NCI-H510A (cell line): Measurements from ENCODE around the gene FBXO42.
A peak's percentile ranks its signal among the peaks of the same experiment; 100 is the strongest.
"Not testable (repeated sequence)": the region's sequence is repeated elsewhere in the genome, so short reads cannot be mapped to it uniquely, and the experiment has no call there.

Source experiments
- DNase-seq: peaks from one replicate; lab custom pipeline; 2025; lab: John Stamatoyannopoulos, UW

Gene FBXO42

DNA sequence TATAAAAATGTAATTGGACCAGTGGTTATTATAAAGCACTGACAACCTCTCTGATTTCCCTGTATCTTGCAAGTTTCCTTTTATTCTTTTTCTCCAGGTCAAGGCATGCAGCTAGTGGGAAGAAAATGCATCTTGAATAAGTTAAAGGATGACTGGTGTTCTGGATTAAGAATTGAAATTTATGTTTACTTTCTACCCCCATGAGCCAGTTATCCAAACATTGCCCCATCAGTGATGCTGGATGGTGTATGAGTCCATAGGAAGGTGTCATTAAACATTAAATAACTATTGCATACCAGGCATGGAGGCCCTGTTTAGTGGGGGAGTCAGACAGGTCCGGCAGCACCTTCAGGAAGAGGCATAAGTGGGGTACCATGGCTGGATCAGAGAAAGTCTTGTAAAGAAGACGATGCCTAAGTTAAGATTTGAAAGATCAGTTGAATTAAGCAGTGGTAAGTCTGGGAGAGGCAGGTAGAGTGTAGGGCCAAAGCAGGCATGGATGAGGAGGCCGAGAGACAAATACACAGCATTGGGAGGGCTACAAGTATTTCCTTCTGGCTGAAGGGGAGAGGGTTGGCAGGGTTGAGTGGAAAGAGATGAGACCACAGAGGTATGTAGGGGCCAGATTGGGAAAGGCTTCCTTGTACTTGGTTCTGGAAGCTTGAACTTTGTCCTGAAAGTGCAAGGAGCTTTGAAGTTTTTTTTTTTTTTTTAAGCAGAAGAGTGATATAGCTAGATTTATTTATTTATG is 20.4 kb upstream of the FBXO42 start:
- DNase-seq, result no peak

DNA sequence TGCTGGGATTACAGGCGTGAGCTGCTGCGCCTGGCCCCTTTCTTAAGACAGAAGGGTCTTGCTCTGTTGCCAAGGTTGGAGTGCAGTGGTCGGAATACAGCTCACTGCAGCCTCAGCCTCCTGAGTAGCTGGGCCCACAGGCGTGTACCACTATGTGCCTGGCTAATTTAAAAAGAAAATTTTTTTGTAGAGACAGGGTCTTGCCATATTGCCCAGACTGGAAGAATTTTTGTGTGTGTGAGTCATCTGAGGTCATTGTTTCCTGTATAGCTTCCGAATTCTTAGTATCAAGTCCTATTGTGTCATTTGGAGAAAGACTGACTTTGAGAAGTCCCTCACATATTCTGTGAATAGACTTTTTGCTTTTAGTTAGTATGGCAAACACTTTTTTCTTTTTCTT is 19.4 kb upstream of the FBXO42 start:
- no peak for DNase-seq

DNA sequence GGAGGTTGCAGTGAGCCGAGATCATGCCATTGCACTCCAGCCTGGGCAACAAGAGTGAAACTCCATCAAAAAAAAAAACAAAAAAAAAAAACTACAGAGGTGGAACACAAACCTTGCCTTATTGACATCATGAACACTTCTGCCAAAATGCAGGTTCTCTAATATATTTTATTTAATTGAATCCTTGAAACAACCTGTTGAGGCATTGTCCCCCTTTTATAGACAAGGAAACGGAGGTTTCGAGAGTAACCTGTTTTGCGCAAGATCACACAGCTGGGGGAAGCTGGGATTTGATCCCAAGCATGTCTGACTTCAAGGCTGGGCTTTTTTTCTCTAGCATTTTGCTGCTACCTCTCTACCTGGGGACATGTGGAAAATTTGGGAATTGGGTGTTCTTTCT is 17.5 kb upstream of the FBXO42 start:
- DNase-seq, result no peak

DNA sequence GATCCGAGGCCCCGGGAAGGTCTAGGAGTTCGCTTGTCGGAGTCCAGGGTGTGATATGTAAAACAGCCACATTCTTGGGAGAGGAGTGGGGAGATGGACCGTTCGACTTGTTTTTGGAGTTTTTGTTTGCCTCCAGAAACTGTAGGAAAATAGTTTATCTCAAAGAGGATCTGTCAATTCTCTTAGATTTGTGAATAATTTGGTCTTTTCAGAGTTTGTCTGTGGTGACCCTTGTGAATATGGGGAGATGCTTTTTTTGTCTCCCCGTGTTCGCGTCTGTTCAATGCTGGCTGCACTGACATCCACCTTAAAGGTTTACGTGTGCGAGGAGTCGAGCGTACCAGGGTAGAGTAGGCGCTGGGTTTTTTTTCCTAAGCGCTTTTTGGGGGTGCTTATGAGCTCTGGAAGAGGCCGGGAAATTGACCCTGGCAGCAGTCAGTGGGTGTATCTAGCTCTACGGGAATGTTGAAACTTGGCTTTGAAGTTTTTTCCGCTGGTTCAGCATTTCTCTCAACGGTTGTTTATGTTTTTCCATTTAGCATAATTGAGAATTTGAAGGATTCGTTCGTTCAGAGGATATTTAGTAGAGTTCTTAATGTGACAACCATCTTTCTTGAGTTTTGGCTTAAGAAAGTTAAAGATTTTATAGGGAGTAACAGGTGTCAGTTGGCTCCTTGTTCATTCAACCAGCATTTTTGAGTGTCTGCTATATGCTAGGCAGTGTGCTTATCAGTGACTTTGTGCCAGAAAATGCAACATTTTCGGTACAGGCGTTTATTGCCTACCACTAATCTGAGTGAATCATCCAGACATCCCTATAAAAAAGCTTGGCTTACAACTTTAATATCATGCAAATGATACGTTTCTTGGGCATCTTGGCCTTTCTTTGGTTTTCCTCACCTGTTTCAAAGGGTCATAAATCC is 15.9 kb upstream of the FBXO42 start:
- DNase-seq, result no peak

DNA sequence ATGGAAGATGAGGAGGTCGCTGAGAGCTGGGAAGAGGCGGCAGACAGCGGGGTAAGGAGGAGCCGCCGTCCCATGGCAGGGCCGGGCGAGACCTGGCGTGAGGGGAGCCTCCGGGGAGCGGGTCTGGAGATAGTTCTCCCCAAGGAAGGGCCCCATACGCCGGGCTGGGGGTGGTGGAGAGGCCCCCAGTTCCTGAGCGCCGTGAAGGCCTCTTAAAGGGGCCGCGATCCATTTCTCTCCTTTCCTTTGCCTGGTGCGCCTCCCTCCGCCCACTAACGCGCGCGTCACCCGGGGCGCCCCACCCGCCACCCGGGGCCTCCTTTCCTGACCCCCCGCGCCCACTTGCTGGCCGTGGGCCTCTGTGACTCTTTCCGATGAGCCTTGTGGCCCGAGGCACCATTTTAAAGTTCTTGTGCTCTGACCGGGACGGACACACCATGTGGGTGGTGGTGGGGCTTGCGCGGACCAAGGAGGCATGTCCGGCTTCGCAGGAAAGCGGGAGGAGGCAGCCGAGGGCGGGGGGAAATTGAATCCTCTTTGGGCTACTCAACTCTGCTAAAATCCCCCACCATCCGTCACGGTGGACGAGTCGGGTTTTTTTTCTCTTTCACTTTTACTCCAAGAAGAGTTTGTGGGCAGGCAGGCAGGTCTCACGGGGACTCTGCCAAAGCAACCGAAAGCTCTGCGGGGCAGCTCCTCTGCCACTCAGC is 15.1 kb upstream of the FBXO42 start:
- peak; percentile 88 for DNase-seq

DNA sequence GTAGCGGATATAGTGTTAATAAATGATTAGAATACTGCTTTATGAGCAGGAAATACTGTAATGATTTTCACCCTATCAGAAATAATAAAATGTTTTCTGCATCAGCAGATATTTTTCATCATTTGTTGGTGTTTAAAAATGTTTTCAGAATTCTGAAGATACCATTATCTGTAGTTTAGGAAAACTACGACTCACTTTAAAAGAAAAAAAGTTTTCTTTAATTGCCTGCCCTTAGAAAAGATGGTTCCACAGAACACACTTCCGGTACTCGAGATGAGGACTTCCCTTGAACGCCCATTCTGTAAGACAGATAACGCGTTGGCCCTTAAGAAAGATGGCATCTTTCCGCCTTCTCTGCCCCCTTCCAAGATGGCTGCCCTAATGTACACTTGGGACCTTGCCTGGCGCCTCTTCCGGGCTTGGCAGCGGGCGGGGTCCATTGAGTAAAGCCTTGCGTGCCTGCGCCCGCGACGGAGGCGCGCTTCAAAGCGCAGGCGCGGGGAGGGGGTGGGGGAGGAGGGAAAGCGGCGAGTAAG is 14.5 kb upstream of the FBXO42 start, which contains the start of gene SZRD1:
SZRD1 (plus strand) TSS at position 521 of the 536 bp plus-strand sequence. CDS start 16 bp downstream, outside the sequence.
- DNase-seq, result peak; percentile 100

DNA sequence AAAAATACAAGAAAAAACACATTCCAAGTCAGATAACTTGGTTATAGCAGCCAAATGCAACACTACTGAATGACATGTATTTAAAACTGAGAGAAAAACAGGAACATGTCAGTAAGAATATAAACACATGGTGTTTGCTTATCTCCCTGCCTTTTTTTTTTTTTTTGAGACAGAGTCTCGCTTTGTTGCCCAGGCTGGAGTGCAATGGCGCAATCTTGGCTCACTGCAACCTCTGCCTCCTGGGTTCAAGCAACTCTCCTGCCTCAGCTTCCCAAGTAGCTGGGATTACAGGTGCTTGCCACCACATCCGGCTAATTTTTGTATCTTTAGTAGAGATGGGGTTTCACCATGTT is 12.8 kb upstream of the FBXO42 start:
- not testable (repeated sequence) for DNase-seq

DNA sequence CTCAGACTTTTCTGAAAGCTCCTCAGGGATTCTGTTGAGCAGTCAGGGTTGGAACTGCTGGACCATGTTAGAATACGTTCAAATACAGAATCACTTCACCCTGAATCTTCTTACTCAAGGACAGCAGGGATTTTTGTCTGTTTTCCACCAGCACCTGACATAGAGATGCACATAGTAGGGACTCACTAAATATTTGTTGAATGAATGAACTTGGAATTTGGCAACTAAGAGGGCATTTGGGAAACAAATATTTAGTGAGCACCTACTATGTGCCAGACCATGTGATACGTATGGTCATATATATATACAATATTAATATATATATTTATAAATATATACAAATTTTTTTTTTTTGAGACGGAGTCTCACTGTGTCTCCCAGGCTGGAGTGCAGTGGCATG is 4.6 kb upstream of the FBXO42 start:
- DNase-seq, result no peak

DNA sequence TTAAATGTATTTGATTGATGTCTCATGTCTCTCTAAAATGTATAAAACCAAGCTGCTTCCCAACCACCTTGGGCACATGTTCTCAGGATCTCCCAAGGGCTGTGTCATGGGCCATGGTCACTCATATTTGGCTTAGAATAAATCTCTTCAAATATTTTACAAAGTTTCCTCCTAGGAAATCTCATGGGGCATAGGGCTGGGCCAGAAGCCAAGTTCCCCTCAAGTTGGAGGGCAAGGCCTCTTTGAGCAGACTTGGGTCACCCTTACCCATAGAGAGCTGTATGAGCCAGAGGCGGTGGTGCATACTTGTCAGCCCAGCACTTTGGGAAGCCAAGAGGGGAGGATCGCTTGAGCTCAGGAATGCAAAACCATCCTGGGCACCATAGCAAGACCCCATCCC is 2.3 kb upstream of the FBXO42 start:
- DNase-seq, result no peak

DNA sequence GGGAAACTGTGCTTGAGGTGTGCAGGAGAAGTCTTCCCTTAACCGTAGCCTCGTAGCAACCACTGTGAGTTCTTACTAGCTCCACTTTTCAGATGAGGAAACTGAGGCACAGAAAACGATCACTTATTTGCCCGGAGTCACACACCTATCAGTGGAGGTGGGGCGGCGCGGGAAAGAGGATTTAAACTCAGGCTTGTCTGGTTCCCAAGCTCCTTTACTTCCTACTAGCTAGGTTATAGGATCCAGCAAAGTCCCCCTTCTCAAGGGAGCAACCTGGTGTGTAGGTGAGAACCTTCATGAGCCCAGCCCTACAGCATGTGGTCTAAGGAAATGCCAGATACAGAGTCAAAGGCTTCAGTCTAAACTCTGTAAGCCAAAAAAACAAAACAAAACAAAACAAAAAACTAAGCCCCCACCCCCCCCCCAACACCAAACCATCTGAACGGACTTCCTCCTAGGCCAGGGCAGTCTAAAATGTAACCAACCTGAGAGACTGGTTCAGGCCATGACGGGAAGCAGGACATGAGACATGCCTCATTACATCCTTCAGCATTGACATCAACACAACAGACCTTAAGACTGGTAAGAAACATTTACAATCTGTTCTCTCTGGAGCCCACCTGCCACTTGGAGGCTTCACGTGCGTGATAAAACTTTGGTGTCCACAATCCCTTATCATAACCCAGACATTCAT is 709 bp upstream of the FBXO42 start:
- DNase-seq, result no peak

DNA sequence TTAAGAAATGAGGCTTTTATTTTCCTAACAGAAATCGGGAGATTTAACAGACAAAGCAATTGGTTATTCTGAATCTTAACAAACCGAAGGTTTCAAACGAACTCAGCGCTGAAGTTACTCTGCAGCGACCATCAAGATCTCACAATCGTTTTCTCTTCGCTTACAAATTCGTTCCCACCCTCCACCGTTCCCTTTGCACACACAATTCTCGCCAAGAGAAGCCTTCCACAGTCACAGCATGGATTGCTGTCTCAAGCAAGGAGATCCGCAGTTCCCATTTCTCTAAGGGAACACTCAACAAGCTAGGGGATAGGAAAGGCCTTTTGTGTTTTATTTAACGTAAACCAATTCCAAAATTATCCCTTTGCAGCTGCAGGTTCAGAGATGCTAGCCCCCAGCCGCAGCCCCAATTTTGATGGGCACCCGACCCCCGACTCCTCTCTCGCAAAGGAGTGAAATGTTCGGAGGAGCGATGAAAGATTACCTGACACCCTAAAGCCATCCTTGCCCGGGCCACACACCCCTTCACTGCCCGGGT is 755 bp downstream of the FBXO42 start:
- no peak for DNase-seq

DNA sequence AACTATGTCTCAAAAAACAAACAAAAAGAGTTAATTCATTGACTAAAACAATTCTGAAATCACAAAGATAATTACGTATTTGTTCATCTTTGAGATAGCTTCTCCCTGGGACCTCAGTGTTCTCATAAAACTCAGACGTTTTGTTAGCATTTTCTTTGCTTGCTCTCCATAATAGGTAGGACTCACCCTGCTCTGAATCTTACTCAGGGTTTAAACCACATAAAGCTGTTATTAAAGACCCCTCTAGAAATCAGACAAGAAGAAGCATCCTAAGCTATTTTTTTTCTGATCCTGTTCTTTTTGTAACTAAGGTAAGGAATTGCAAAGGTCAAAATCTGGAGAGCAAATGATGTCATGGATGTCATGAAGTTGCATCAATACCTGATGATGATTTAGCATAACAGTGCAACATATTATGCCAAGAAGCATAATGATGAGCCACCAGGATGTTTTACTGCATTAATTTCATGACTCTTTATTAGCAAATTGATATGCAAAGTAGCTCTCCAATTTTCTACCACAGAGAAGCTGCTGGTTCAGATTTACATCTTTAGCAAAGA is 2.4 kb downstream of the FBXO42 start:
- DNase-seq, result no peak

DNA sequence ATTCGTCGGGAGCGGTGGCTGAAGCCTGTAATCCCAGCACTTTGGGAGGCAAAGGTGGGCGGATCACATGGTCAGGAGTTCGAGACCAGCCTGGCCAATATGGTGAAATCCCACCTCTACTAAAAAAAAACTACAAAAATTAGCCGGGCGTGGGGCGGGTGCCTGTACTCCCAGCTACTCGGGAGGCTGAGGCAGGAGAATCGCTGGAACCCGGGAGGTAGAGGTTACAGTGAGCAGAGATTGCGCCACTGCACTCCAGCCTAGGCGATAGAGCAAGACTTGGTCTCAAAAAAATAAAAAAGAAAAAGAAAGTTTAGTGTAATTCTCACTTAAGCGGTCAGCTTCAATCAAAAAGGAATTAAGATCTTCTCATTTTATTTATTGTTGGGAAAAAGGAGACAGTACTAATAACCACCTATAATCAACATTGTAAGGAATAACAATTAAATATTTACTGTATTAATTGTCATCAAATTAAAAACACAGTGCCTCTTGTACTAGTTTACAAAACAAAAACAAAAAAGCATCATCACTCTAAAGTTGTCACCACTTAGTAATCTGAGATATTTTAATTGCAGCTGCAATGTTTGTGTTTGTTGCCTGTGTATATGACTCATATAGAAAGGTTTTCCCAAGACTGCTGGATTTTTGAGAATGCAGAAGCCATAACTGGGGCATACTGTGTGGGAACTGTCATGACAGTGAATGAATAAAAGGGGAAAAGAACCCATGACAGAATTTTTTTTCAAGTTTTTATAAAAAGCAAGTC is 3.7 kb downstream of the FBXO42 start:
- no peak for DNase-seq

DNA sequence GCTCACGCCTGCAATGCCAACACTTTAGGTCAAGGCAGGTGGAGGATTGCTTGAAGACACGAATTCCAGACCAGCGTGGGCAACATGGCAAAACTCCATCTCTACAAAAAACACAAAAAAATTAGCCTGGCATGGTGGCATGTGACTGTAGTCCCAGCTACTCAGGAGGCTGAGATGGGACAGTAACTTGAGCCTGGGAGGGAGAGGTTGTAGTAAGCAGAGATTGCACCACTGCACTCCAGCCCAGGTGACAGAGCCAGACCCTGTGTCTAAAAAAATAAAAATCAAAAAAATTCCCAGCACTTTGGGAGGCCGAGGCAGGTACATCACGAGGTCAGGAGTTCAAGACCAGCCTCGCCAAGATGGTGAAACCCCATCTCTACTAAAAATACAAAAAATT is 9.0 kb downstream of the FBXO42 start:
- DNase-seq, result not testable (repeated sequence)

DNA sequence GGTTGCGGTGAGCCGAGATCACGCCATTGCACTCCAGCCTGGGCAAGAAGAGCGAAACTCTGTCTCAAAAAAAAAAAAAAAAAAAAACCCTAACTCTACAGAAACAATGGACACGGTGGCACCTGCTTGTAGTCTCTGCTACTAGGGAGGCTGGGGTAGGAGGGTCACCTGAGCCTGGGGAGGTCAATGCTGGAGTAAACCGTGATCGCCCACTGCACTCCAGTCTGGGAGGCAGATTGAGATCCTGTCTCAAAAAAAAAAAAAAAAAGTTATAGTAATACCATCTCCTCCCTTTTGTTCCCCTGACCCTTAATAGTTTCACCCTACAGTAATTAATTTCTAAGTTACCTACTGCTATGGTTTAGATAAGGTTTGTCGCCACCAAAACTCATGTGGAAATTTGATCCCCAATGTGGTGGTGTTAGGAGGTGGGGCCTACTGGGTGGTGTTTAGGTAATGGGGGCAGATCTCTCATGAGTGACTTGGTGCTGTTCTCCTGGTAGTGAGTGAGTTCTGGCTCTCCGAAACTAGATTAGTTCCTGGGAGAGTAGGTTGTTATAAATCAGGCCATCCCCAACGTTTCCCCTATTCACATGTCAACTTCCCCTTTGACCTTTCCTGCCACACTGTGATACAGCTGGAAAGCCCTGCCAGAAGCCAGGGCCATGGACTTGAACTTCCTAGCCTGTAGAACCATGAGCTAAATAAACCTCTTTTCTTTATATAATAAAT is 9.8 kb downstream of the FBXO42 start:
- no peak for DNase-seq

DNA sequence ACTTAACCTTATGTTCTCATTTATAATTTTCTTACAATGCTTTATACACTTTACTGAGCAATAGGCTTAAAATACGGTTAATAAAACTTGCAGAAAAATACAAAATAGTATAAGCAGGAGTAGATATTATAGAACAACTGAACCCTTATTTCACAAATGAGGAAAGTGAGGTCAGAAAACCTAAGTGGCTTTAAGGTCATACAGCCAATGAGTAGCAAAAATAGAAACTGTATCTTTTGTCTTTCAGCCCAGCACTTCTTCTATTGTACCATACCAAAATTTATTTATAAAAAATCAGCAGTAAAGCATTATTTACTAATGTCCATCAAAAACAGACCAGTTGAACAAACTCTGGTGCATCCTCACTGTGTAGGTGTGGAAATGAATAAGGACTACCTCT is 11.6 kb downstream of the FBXO42 start:
- DNase-seq, result no peak

DNA sequence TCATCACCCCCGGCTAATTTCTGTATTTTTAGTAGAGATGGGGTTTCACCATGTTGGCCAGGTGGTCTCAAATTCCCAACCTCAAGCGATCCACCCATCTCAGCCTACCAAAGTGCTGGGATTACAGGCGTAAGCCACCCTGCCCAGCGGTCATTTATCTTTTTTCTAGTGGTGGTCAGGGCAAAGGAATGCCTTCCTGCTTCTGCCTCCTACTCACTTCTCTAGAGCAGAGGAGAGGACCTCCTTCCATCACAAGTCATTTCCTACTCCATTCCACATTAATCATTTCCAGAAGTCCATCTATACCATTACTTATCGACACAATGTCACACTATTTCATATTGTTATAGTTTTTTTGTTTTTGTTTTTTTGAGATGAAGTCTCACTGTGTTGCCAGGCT is 13.3 kb downstream of the FBXO42 start:
- DNase-seq, result no peak

DNA sequence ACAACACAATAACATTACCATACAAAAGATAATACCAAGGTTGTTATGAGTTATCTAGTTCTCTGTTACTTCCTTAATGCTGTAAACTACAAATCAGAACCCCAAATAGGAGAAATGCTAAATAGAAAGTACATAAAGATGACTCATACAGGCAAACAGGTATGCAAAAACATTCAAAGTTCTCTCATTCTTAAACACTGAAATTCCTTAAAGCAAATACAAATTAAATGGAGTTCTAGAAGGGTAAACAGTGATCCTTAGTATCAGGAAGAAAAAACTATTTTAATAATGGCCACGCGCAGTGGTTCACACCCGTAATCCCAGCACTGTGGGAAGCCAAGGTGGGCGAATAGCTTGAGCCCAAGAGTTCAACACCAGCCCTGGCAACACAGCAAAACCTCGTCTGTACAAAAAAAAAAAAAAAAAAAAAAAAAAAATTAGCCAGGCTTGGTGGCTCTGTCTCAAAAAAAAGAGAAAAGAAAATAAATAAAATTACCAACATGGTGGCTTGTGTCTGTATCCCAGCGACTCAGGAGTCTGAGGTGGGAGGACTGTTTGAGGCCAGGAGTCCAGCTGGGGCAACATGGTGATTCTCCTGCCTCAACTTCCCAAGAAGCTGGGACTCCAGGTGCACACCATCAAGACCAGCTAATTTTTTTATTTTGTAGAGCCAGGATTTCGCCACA is 17.5 kb downstream of the FBXO42 start:
- no peak for DNase-seq

DNA sequence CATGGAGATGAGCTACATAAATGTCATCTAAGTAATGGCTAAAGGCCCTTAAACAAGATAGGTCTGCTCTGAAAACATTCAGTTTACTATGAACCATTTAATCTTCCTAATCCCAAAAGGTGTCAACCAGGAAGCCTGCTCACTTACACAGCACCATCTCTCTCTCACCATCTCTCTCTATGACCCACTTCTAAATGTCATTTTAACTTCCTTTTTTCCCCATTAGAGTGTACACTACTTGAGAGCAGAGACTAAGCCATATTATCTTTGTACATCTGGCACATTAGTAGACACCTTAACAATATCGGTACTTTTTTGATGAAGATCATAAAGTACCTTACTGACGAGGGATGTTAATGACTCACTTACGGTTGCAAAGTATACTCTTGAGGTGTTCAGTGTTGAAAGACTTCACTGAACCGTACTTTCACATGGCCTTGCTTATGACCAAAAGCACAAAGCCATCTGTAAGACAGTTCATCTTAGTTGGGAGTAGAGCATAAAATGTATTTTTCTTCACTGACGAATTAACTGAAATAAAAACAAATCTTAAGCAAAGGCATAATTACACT is 25.4 kb downstream of the FBXO42 start:
- DNase-seq, result no peak
